Stomach (tissue), 9 donors: ENCODE measurements around the gene CCIN. TPM values are rescaled to one million over a fixed set of nuclear protein-coding genes. Genes with fewer than 3 reads are reported as not detected.
"Not testable (repeated sequence)": the region's sequence is repeated elsewhere in the genome, so short reads cannot be mapped to it uniquely, and the experiment has no call there.

Experiments
- DNase-seq, 2 donors: peaks; one replicate each; pipeline versions ENCODE4 v3.0.0 to v3.0.0-alpha.2; 2013 to 2019
- H3K27ac ChIP-seq, 5 donors: fragments of 200-600 bp in 4 of 5; sonication (generic) in 4 of 5; one replicate each; pipeline ENCODE4 v1.5.1; 2013 to 2019; ENCODE audit warnings: mild to moderate bottlenecking in 1 of 5, moderate library complexity in 1 of 5
- H3K27me3 ChIP-seq, 3 donors: fragments of 200-600 bp; sonication (generic); one replicate each; pipeline ENCODE4 v1.5.1; 2017 to 2019; ENCODE audit warnings: mixed run types in 1 of 3
- H3K36me3 ChIP-seq, 4 donors: fragments of 200-600 bp; sonication (generic); 1 replicate in 3 of 4; 2 replicates in 1 of 4; pipeline ENCODE4 v1.5.1; 2016 to 2019
- H3K4me1 ChIP-seq, 4 donors: fragments of 200-600 bp; sonication (generic); one replicate each; pipeline ENCODE4 v1.5.1; 2016 to 2019
- H3K4me3 ChIP-seq, 4 donors: fragments of 200-600 bp; sonication (generic) in 3 of 4; one replicate each; pipeline ENCODE4 v1.5.1; 2016 to 2019; ENCODE audit warnings: mild to moderate bottlenecking in 1 of 4
- H3K9me3 ChIP-seq, 4 donors: fragments of 200-600 bp; sonication (generic); one replicate each; pipeline ENCODE4 v1.5.1; 2016 to 2019
- CTCF ChIP-seq, 7 experiments: fragments of 450-650 bp in 4 of 7; fragments of 200-600 bp in 3 of 7; sonication (generic) in 3 of 7; IDR thresholded peaks; one replicate each; pipeline ENCODE4 v1.5.1; 2016 to 2019; ENCODE audit warnings: antibody characterized with exemption in 7 of 7, control low read depth in 2 of 7, mild to moderate bottlenecking in 1 of 7
- EP300 ChIP-seq: sonication (generic); formaldehyde crosslinking; IDR thresholded peaks from one replicate; pipeline ENCODE4 v1.6.1; 2017; ENCODE audit warnings: antibody characterized with exemption
- POLR2A ChIP-seq, 4 donors: fragments of 450-650 bp; IDR thresholded peaks; one replicate each; pipeline ENCODE4 v1.6.1; 2016; ENCODE audit warnings: antibody characterized with exemption in 4 of 4, control low read depth in 2 of 4, mild to moderate bottlenecking in 1 of 4, moderate library complexity in 1 of 4
- POLR2AphosphoS5 ChIP-seq, 3 donors: sonication (generic); formaldehyde crosslinking; IDR thresholded peaks; one replicate each; pipeline ENCODE4 v1.6.1; 2016; ENCODE audit warnings: antibody characterized with exemption in 3 of 3
- WGBS, 5 donors: extraction: QIAGEN DNeasy Blood & Tissue Kit in 3 of 5; methylation state at CpG; one replicate each; pipeline versions ENCODE4 v1.1.5 to v1.1.7; 2013 to 2018; 5-methylcytosine and 5-hydroxymethylcytosine counted together
- intact Hi-C: fragments of 100-400 bp; cut with DNase I; formaldehyde crosslinking; loops from one replicate; pipeline ENCODE4 v1.15.1; 2023; ENCODE audit warnings: low total_unique reads
- polyA plus RNA-seq, 3 donors: library from polyadenylated mRNA; stranded (reverse); fragments of 200-250 nt; gene quantifications; one replicate each; pipeline ENCODE4 v1.2.3, GENCODE V29; 2013
- total RNA-seq, 5 donors: library from RNA; depleted of rRNA; stranded (reverse); fragments of >200 nt; gene quantifications; one replicate each; pipeline versions ENCODE4 v1.1.0 to v1.2.3, GENCODE V29; 2014 to 2016
- donor health status: healthy with polysubstance abuse.
- donor health status: Bipolar disorder and iron deficiency.
- donor health status: healthy.

CCIN gene
- total and polyA plus RNA-seq, 8 donors, result 0.08 to 1.3 (median 0.45) TPM; not detected in 3

GRCh38 chr9:36177571-36177970, 8.4 kb downstream of the CCIN start:
- Histone ChIP-seq H3K27me3 (no peaks in the 10 kb centered on the region), H3K9me3 (no peaks in the 10 kb centered on the region), H3K4me3 (no peak overlapping the region), H3K36me3 (no peaks in the 10 kb centered on the region), H3K4me1 (no peaks in the 10 kb centered on the region), H3K27ac (no peak overlapping the region)
- 77 to 78% (median 77%) methylated on average over 4 of the region's 4 CpGs for WGBS, 5 donors
- DNase-seq, result no peak
- intact Hi-C loops, result no loop called here
- TF ChIP-seq POLR2AphosphoS5 (IDR thresholded peaks at IDR 0.05), result no peak
- TF ChIP-seq POLR2A (IDR thresholded peaks at IDR 0.05), result no peak
- no peak for TF ChIP-seq EP300
- no peak for TF ChIP-seq CTCF (IDR thresholded peaks at IDR 0.05)

- H3K4me3 ChIP-seq, H3K27me3 ChIP-seq, intact Hi-C loops, H3K9me3 ChIP-seq, H3K36me3 ChIP-seq, DNase-seq, H3K27ac ChIP-seq, H3K4me1 ChIP-seq: not testable (repeated sequence)
- 88 to 94% (median 91%) methylated on average over 6 of the region's 6 CpGs for WGBS, 5 donors
Measured at GRCh38 chr9:36180243-36180642, 11.1 kb downstream of the CCIN start.

- Histone ChIP-seq H3K4me1 (peaks cover 8 to 18% (median 14%) of the 10 kb centered on the region in 4 donors), H3K27ac (no peak overlapping the region), H3K4me3 (no peak overlapping the region), H3K9me3 (no peaks in the 10 kb centered on the region), H3K36me3 (no peaks in the 10 kb centered on the region), H3K27me3 (no peaks in the 10 kb centered on the region)
- DNase-seq, result no peak
- intact Hi-C loops, result no loop called here
- TF ChIP-seq POLR2AphosphoS5 (IDR thresholded peaks at IDR 0.05) (no peak), POLR2A (IDR thresholded peaks at IDR 0.05) (no peak), EP300 (no peak), CTCF (IDR thresholded peaks at IDR 0.05) (no peak)
Measured at GRCh38 chr9:36187414-36187813, 18.2 kb downstream of the CCIN start.

- H3K4me3 ChIP-seq, result no peak overlapping the region
- 75 to 86% (median 82%) methylated on average over 5 of the region's 5 CpGs for WGBS, 5 donors
- intact Hi-C loops, result no loop called here
- no peaks in the 10 kb centered on the region for H3K36me3 ChIP-seq
- no peak overlapping the region for H3K27ac ChIP-seq
- no peak for DNase-seq
- H3K4me1 ChIP-seq, result peaks cover 16 to 26% (median 22%) of the 10 kb centered on the region in 4 donors
- no peaks in the 10 kb centered on the region for H3K27me3 ChIP-seq
- TF ChIP-seq POLR2AphosphoS5 (IDR thresholded peaks at IDR 0.05) (no peak), CTCF (IDR thresholded peaks at IDR 0.05) (no peak), POLR2A (IDR thresholded peaks at IDR 0.05) (no peak), EP300 (no peak)
- H3K9me3 ChIP-seq, result no peaks in the 10 kb centered on the region
Measured at GRCh38 chr9:36188212-36188611, 19.0 kb downstream of the CCIN start.

- Histone ChIP-seq H3K9me3 (no peaks in the 10 kb centered on the region), H3K36me3 (no peaks in the 10 kb centered on the region), H3K27me3 (no peaks in the 10 kb centered on the region), H3K4me3 (peak overlapping the region; percentile 73 to 98 (median 90)), H3K27ac (peak overlapping the region in 4 of 5 donors; percentile 88 to 98 (median 94)), H3K4me1 (peaks cover 31 to 43% (median 38%) of the 10 kb centered on the region in 4 donors)
- TF ChIP-seq POLR2AphosphoS5 (IDR thresholded peaks at IDR 0.05), result no peak
- TF ChIP-seq CTCF (IDR thresholded peaks at IDR 0.05), result no peak
- TF ChIP-seq POLR2A (IDR thresholded peaks at IDR 0.05), result no peak
- 3 to 13% (median 7%) methylated on average over 9 of the region's 9 CpGs for WGBS, 5 donors
- peak in 1 of 2 donors; percentile 41 for DNase-seq
- intact Hi-C loops, result loop anchor here (5.0 kb wide), 1 partner anchor 137 kb away; no protein-coding TSS in a partner anchor
Measured at GRCh38 chr9:36189976-36190375, 20.8 kb downstream of the CCIN start.
